ENCODE measurements around the gene KCNC1. TPM values are rescaled to one million over a fixed set of nuclear protein-coding genes. Genes with fewer than 3 reads are reported as not detected.

The KCNC1 gene
- 1 to 10 TPM; 3.3 to 5.8 TPM for total RNA-seq
- 5.2 TPM for polyA plus RNA-seq (ENCODE audit: insufficient read depth, low read depth, low replicate concordance)
- long read RNA-seq, donor 1, full-length matches to known transcripts, result 1 of 1 reads
- long read RNA-seq, donor 1, partial matches to known transcripts, result 0 of 1 reads
- long read RNA-seq, donor 1, other reads (novel, unspliced or antisense), result 0 of 1 reads
- long read RNA-seq, donor 2, result 0 reads

DNA sequence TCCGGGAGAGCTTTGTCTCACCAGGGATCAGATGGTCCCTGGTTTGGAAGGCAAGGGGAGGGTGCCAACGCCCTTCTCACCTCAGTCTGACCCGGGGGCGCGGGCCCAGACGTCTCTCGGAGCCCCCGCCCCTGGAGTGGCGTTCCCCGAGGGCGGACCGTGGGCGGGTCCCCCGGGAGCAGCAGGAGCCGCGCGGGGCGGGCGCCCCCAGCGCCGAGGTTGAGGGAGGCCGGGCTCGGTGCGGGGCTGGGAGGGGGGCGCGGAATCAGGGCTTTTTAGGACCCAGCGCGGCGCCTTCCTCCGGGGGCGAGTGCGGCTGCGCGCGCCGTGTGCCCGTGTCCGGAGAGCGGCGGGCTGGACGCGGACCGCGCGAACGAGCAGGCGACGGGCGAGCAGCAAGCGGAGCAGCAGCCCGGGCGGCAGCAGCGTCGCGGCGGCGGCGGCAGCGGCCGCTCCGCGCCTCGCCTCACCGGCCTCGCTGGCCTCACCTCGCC, at the start of gene KCNC1:
Gene KCNC1 (plus strand): TSS at position 364 of the 494 bp plus-strand sequence. CDS start 1,222 bp downstream, outside the sequence.
- Histone ChIP-seq H3K27me3 (no peaks in the 10 kb centered on the region), H3K27ac (no peak within 1 kb of the TSS), H3K9me3 (no peaks in the 10 kb centered on the region), H3K36me3 (ENCODE audit: low read depth, missing control alignments) (no peaks in the 10 kb centered on the region), H3K4me1 (peaks cover 3% of the 10 kb centered on the region), H3K4me3 (peak within 1 kb of the TSS; percentile 48 to 50)
- no peak for TF ChIP-seq CTCF (IDR thresholded peaks at IDR 0.05)
- TF ChIP-seq POLR2A (IDR thresholded peaks at IDR 0.05), result no peak
- 0% methylated on average over 19 of the region's 66 CpGs; no CpG with 5 or more reads in 1 of the 2 donors for WGBS, 2 donors
- intact Hi-C loops (cut with DNase I; ENCODE audit: low total_unique reads), result loop anchor here (10.0 kb wide), 1 partner anchor 240 kb away; no protein-coding TSS in a partner anchor
- DNase-seq, result peak; percentile 69

- H3K27me3 ChIP-seq, result no peaks in the 10 kb centered on the region
- no peaks in the 10 kb centered on the region for H3K4me1 ChIP-seq
- no peak overlapping the region for H3K27ac ChIP-seq
- TF ChIP-seq POLR2A (IDR thresholded peaks at IDR 0.05), result no peak
- no peak for TF ChIP-seq CTCF (IDR thresholded peaks at IDR 0.05)
- intact Hi-C loops (cut with DNase I; ENCODE audit: low total_unique reads), result no loop called here
- 45 to 66% methylated on average over 6 to 8 of the region's 8 CpGs for WGBS, 2 donors
- H3K4me3 ChIP-seq, result no peak overlapping the region
- no peaks in the 10 kb centered on the region for H3K9me3 ChIP-seq
- no peaks in the 10 kb centered on the region for H3K36me3 ChIP-seq (ENCODE audit: low read depth, missing control alignments)
- no peak for DNase-seq
Observed at GRCh38 chr11:17686231-17686980, 48.2 kb upstream of the KCNC1 start.

DNA sequence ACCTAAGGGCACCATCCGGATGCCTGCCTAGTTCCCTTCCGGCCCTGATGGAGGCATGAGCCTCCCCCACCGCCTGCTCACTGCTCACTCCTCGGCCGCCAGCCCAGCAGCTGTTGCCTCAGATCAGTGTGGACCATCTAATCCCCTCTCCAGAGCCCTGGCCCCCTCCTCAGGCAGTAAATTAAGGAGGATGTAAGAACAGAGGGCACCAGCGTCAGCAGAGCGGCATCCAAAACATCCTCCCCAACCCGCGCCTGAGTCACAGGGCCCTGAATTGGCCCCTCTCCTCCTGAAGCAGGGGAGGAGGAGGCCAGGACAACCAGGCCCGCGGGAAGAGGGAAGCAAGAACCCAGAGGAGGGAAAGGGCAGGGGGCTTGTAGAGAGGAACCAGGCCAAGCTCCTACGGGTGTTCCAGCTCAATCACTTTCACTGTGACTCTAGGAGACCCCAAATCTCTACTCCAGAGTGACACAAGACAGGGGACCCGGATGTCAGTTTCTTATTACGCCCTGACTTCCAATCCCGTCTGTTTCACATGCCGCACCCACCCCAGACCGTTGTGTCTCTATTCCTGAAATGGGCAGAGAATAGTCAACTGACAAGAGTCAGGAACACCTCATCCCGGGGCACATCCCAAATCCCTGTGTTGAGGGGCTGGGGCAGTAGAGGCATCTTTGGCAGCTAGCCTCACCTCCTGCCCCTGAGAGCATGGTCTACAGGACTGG, 46.5 kb upstream of the KCNC1 start:
- WGBS, 2 donors, result 73 to 82% methylated on average over 13 to 18 of the region's 18 CpGs
- TF ChIP-seq POLR2A (IDR thresholded peaks at IDR 0.05) (no peak), CTCF (IDR thresholded peaks at IDR 0.05) (no peak)
- no peaks in the 10 kb centered on the region for H3K9me3 ChIP-seq
- H3K27me3 ChIP-seq, result no peaks in the 10 kb centered on the region
- no peak for DNase-seq
- H3K4me3 ChIP-seq, result no peak overlapping the region
- no peaks in the 10 kb centered on the region for H3K4me1 ChIP-seq
- no peaks in the 10 kb centered on the region for H3K36me3 ChIP-seq (ENCODE audit: low read depth, missing control alignments)
- H3K27ac ChIP-seq, result no peak overlapping the region
- intact Hi-C loops (cut with DNase I; ENCODE audit: low total_unique reads), result no loop called here

DNA sequence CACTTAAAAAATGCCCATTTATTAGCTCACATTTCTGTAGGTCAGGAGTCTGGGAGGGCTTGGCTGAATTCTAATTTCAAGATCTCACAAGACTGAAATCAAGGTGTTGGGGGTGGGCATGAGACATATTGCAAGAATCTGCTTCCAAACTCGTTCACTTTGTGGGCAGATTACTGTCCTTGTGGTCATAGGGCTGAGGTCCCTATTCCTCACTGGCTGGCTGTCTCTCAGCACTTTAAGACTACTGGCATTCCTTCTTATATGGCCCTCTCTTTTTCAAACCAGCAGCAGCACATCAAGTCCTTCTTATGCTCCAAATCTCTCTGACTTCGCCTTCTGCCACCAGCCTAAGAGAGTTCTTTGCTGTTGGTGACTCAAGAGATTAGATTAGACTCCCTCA, 43.0 kb upstream of the KCNC1 start:
- TF ChIP-seq POLR2A (IDR thresholded peaks at IDR 0.05), result no peak
- no peak for TF ChIP-seq CTCF (IDR thresholded peaks at IDR 0.05)
- no peak for DNase-seq
- Histone ChIP-seq H3K4me1 (no peaks in the 10 kb centered on the region), H3K36me3 (ENCODE audit: low read depth, missing control alignments) (no peaks in the 10 kb centered on the region), H3K4me3 (no peak overlapping the region), H3K9me3 (no peaks in the 10 kb centered on the region), H3K27me3 (no peaks in the 10 kb centered on the region), H3K27ac (no peak overlapping the region)
- WGBS, 2 donors, result 54 to 74% methylated on average over 2 of the region's 2 CpGs
- intact Hi-C loops (cut with DNase I; ENCODE audit: low total_unique reads), result no loop called here
